Measurements from ENCODE around the gene MTA3.

MTA3 gene

GRCh38 chr2:42793334-42794270 lies 225.2 kb downstream of the MTA3 start:
- no peak for TF ChIP-seq CTCF (IDR thresholded peaks at IDR 0.05; ENCODE audit: low read depth, low read length)
- no peak overlapping the region for H3K4me3 ChIP-seq (replicated peaks in 1 of 2; ENCODE audit: low read depth in 2 of 2, low read length in 2 of 2)
- no peak for DNase-seq (ENCODE audit: low read depth in 2 of 2)

- peak; percentile 57 for TF ChIP-seq CTCF (IDR thresholded peaks at IDR 0.05; ENCODE audit: low read depth, low read length)
- no peak overlapping the region for H3K4me3 ChIP-seq (replicated peaks in 1 of 2; ENCODE audit: low read depth in 2 of 2, low read length in 2 of 2)
Measured at GRCh38 chr2:42794271-42795046, 226.0 kb downstream of the MTA3 start.

GRCh38 chr2:42795275-42795674 lies 226.8 kb downstream of the MTA3 start:
- no peak for DNase-seq (ENCODE audit: low read depth in 2 of 2)
- TF ChIP-seq CTCF (IDR thresholded peaks at IDR 0.05; ENCODE audit: low read depth, low read length) = no peak

More at GRCh38 chr2:42794271-42795046, 226.0 kb downstream of the MTA3 start:
- peak; percentile 39 to 44 for DNase-seq (ENCODE audit: low read depth in 2 of 2)

GRCh38 chr2:42795841-42796301 lies 227.4 kb downstream of the MTA3 start:
- no peak overlapping the region for H3K4me3 ChIP-seq (replicated peaks in 1 of 2; ENCODE audit: low read depth in 2 of 2, low read length in 2 of 2)
- DNase-seq (ENCODE audit: low read depth in 2 of 2) = peak in 1 of 2 donors; percentile 55

More at GRCh38 chr2:42795275-42795674, 226.8 kb downstream of the MTA3 start:
- no peak overlapping the region for H3K4me3 ChIP-seq (replicated peaks in 1 of 2; ENCODE audit: low read depth in 2 of 2, low read length in 2 of 2)

GRCh38 chr2:42796427-42797248 lies 228.2 kb downstream of the MTA3 start:
- no peak for TF ChIP-seq CTCF (IDR thresholded peaks at IDR 0.05; ENCODE audit: low read depth, low read length)
- no peak for DNase-seq (ENCODE audit: low read depth in 2 of 2)
- H3K4me3 ChIP-seq (replicated peaks in 1 of 2; ENCODE audit: low read depth in 2 of 2, low read length in 2 of 2) = no peak overlapping the region

More at GRCh38 chr2:42795841-42796301, 227.4 kb downstream of the MTA3 start:
- no peak for TF ChIP-seq CTCF (IDR thresholded peaks at IDR 0.05; ENCODE audit: low read depth, low read length)

GRCh38 chr2:42797281-42797680 lies 228.8 kb downstream of the MTA3 start:
- no peak overlapping the region for H3K4me3 ChIP-seq (replicated peaks in 1 of 2; ENCODE audit: low read depth in 2 of 2, low read length in 2 of 2)
- no peak for TF ChIP-seq CTCF (IDR thresholded peaks at IDR 0.05; ENCODE audit: low read depth, low read length)
- DNase-seq (ENCODE audit: low read depth in 2 of 2) = no peak

Data from cardiac fibroblast (primary cell).